Measurements from ENCODE around the gene STMN3.
"Not testable (repeated sequence)": the region's sequence is repeated elsewhere in the genome, so short reads cannot be mapped to it uniquely, and the experiment has no call there.

Gene STMN3

GRCh38 chr20:63678667-63679465, 25.6 kb upstream of the STMN3 start:
- DNase-seq (ENCODE audit: low spot score) = no peak

GRCh38 chr20:63678071-63678470, 24.8 kb upstream of the STMN3 start:
- DNase-seq (ENCODE audit: low spot score) = no peak

GRCh38 chr20:63675681-63676368, 22.6 kb upstream of the STMN3 start:
- DNase-seq (ENCODE audit: low spot score) = no peak

GRCh38 chr20:63673951-63674350, 20.7 kb upstream of the STMN3 start:
- no peak for DNase-seq (ENCODE audit: low spot score)

DNA sequence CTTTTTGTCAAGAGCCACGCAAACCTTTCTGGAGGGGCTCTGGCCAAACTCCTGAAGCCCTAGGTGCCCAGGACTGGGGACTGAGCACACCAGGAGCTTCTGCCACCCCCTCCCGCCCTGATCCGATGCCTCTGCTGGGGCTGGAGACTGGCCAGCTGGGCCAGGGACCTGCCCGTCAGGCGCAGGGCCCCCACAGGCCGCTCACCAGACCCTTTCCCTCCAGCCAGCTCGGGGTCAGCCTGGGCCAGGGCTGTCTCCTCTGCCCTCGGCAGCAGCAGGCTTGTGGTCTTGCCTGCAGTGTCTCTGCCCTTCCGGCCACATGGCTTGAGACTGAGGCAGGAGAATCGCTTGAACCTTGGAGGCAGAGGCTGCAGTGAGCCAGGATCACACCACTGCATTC, 19.4 kb upstream of the STMN3 start:
- no peak for DNase-seq (ENCODE audit: low spot score)

- not testable (repeated sequence) for DNase-seq (ENCODE audit: low spot score)
These were observed 18.5 kb upstream of the STMN3 start for GRCh38 chr20:63671695-63672094.

DNA sequence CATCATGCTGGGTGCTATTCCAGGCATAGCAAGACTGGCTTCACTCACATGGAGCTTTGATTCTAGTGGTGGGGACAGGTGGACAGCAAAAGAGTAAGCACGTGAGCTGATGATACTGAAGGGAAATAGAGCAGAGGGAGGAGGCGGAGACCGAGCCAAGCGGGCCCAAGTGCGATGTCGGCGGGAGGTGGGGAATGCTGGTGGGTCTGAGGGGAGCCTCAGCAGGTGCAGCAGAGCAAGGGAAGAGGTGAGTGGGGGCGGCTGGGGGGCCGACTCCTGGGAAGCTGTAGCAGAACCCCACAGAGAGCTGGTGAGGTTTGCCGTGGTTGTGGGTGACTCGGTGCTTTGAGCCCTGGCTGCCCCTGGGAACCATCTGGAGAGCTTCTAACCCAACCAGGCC, 15.1 kb upstream of the STMN3 start:
- no peak for DNase-seq (ENCODE audit: low spot score)

DNA sequence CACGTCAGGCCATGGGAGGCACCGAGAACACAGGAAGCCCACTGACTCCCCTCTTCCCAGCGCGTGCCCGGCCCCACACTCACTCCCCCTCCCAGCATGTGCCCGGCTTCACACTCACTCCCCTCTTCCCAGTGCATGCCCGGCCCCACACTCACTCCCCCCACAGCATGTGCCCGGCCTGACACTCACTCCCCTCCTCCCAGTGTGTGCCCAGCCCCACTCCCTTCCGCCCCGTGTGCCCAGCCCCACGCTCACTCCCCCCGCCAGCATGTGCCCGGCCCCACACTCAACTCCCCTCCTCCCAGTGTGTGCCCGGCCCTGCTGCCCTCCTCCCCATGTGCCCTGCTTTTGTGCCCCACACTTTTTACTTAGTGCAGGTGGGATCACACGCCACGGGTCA, 14.6 kb upstream of the STMN3 start:
- no peak for DNase-seq (ENCODE audit: low spot score)

DNA sequence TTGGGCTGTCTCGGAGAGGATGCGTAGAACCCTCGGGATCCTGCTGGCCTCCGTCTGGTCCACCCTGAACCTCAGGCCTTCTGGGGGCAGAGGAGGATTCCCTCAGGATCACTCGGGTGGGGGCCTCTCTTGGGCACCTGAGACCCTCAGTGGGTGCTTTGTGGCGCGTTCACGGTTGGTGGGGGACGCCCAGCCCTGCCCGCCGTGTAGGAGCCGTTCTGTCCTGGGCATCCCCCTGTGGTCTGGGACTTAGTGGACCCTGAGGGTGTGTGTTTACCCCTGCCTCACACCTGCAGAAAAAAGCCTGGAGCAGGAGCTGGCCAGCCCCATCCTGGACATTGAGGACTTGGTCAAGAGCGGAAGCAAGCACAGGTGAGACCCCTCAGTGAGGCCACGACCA, 12.5 kb upstream of the STMN3 start:
- DNase-seq (ENCODE audit: low spot score) = no peak

DNA sequence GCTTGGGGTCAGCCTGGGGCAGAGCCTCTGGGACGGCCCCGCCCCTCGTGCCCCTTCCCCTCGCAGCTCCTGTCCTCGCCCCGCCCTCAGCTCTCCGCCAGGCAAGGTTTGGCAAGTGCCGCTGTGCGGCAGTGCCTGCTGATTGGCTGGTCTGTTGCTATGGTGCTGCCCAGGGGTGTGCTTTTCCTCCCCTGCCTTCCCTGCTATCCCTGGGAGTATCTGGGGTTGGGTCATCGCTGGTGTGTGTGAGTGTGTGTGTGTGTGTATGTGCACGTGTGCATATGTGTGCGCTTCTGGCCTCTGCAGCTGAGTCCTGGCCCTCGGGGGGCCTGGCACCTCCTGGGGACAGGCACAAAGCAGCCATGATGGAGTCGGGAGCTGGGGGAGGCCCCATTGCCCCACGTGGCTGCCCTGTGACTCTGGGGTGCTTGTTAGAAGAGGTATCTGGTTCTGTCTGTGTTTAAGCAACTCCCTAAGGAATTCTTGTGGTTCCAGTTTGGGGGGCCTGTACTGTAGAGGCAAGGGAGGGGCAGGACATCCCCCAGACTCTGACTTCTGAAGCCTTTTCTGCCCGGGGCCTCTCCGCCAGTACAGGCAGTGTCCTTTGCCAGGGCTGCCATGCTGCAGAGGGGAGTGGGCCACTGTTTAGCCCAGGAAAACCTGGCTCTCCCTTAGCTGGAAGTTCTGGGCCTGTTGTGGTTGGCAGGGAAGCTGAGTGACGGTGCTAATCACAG, 11.8 kb upstream of the STMN3 start:
- no peak for DNase-seq (ENCODE audit: low spot score)

- no peak for DNase-seq (ENCODE audit: low spot score)
These were observed 11.1 kb upstream of the STMN3 start for GRCh38 chr20:63664143-63664851.

DNA sequence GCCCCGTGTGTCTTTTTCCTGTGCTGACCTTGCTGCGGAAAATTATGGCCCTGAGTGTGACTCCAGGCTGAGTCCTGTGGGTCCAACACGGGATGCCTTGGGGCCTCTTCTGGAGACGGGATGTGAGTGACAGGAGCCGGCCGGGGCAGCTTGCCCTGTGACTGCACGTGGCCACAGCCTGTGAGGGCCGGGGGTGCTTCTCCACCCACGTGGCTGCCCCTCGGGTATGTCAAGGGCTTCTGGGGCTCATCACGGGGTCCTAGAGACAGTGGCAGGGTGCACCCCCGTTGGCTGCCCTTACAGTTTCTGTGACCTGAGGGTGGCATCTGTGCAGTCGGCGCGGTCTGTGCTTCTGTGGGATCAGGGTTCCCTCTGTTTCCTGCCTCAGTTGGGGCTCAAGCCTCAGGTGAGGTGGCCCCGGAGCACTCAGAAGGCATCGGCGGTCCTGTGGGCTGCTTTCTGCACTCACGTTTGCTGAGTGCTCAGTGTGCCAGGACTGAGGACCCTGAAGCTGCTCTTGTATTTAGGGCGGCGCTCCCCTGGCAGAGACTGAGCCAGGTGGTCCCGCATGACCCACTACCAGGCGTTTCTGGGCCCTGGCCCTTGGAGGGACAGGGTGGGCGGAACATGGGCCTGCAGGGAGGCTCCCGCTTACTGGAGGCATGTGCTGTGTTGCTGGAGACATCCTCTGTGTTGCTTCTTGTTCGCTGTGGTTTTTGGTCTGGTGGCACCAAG, 10.3 kb upstream of the STMN3 start:
- DNase-seq (ENCODE audit: low spot score) = no peak

DNA sequence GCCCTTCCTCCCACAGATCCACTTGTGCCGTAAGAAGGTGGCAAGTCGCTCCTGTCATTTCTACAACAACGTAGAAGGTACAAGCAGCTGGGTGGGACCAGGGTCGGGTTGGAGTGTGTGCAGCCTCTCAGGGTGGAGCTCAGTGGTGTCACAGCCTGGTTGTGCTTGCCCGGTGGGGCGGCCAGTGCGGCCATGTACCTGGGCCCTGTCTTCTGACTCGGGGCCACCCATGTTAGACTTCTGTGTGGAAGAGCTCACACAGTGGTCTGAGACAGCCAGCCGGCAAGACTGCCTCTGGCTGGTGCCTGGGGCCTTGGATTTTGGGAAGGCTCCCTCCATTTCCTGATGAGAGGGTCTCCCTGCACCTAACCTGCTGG, 9.6 kb upstream of the STMN3 start:
- DNase-seq (ENCODE audit: low spot score) = no peak

- DNase-seq (ENCODE audit: low spot score) = no peak
These were observed 9.0 kb upstream of the STMN3 start for GRCh38 chr20:63661959-63662812.

- no peak for DNase-seq (ENCODE audit: low spot score)
These were observed 7.9 kb upstream of the STMN3 start for GRCh38 chr20:63661108-63661507.

DNA sequence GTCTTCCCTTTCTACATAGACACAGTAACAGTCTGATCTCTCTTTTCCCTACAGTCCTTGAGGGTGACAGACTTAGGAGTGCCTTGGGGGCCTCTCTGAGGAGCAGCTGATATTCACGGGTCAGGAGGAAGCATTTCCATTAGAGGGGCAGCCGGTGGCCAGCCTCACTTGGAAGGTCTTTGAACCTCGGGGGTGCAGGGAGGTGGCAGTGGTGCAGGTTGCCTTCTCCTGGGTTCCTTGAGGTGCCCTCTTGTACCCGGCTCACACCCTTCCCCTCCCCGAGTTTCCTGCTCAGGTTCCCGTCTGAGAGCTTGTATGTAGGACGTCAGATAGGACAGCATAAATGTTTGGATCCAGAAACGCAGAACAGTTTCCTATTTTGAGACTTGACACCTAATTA, 7.4 kb upstream of the STMN3 start:
- DNase-seq (ENCODE audit: low spot score) = no peak

DNA sequence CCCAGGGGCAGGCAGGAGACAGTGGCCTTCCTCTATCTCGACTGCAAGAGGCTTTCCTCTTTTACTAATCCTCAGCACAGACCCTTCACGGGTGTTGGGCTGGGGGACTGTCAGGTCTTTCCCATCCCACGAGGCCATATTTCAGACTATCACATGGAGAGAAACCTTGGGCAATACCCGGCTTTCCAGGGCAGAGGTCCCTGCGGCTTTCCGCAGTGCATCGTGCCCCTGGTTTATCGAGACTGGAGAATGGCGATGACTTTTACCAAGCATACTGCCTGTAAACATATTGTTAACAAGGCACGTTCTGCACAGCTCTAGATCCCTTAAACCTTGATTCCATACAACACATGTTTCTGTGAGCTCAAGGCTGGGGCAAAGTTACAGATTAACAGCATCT, 7.0 kb upstream of the STMN3 start:
- not testable (repeated sequence) for DNase-seq (ENCODE audit: low spot score)

DNA sequence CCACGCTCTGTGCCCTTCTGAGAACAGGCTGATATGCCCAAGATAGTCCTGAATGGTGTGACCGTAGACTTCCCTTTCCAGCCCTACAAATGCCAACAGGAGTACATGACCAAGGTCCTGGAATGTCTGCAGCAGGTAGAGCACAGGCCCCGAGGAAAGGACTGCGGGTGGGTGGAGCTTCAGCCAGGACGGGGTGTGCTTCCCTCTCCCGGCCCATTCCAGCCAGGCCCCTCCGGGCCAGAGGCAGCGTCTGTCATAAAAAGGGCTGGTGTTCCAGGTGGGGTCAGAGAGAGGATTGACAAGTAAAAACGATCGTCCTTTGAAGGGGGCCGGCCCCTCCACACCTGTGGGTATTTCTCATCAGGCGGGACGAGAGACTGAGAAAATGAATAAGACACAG, 6.1 kb upstream of the STMN3 start:
- no peak for DNase-seq (ENCODE audit: low spot score)

GRCh38 chr20:63658749-63659187, 5.5 kb upstream of the STMN3 start:
- DNase-seq (ENCODE audit: low spot score) = no peak

DNA sequence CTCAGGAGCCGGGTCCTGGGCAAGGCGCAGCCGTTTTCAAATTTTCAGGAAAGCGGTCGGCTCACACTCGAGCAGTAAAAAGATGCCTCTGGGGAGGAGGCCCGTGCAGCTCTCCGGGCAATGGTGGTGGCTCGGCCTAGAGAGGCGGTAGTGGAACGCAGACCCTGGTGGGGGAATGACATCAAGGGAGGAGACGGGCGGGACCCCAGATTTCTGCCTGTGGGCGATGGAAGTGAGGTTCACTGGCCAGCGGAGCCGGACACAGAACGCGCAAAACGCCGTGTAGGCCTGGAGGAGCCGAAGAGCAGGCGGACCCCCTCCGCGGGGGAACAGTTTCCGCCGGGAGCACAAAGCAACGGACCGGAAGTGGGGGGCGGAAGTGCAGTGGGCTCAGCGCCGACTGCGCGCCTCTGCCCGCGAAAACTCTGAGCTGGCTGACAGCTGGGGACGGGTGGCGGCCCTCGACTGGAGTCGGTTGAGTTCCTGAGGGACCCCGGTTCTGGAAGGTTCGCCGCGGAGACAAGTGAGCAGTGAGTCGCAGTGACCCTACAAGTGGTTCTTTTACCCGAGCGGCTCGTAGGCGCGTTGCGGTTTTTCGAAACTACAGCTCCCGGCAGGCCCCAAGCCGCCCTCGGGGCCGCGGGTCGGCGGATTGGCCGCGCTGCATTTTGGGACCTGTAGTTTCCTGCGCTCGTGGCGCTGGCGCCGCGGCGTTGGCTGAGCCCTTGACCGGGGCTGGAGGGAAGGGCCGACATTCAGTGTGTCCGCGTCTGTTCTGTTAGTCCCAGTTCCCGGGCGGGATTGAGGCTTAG, 4.9 kb upstream of the STMN3 start, which contains the start of gene RTEL1:
TSS of gene RTEL1 (plus strand) at position 376 of the 812 bp plus-strand sequence. CDS start 1,091 bp downstream, outside the sequence.
- peak; percentile 91 for DNase-seq (ENCODE audit: low spot score)

Measured in CD4-positive, alpha-beta T cell treated with Interleukin-2 at 100 ng/mL for 4 hours (primary cell).